Eye (tissue), 1 donor: ENCODE data around the gene GAST.
A peak's percentile ranks its signal among the peaks of the same experiment; 100 is the strongest.
"Not testable (repeated sequence)": the region's sequence is repeated elsewhere in the genome, so short reads cannot be mapped to it uniquely, and the experiment has no call there.

Experiments used
- DNase-seq: peaks from one replicate; pipeline ENCODE4 v3.0.0-alpha.2; 2015

The GAST gene, protein sequence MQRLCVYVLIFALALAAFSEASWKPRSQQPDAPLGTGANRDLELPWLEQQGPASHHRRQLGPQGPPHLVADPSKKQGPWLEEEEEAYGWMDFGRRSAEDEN

DNA sequence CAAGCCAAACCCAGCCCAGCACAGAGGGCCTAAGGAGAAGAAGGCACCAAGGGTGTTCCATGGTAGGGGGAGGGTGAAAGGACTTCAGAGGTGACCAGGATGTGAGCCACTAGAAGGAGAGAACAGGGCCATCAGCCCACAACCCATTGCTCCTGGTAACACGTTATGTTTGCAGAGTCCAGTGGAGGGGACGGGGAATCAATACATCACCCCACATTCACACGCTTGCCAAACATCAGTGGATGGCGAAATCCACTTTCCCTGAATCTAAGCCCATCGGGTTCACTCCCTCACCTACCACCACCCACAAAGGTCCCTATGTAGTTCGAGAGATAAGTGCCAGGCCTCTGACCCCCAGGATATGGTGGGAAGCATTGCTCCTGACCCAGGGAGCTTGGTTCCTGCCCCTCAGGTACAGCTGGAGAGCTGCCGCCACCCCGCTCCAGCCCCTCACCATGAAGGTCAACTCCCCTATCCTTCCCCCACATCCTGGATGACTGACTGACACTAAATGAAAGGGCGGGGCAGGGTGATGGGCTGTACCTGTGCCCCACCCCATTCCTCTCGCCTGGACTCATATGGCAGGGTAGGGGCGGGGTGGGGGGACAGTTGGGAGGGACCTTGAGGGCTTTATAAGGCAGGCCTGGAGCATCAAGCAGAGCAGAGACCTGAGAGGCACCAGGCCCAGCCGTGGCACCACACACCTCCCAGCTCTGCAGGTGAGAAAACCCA lies at the start of gene GAST:
GAST (plus strand) TSS at position 663 of the 732 bp plus-strand sequence. CDS start 3,106 bp downstream, outside the sequence.
- DNase-seq = no peak

DNA sequence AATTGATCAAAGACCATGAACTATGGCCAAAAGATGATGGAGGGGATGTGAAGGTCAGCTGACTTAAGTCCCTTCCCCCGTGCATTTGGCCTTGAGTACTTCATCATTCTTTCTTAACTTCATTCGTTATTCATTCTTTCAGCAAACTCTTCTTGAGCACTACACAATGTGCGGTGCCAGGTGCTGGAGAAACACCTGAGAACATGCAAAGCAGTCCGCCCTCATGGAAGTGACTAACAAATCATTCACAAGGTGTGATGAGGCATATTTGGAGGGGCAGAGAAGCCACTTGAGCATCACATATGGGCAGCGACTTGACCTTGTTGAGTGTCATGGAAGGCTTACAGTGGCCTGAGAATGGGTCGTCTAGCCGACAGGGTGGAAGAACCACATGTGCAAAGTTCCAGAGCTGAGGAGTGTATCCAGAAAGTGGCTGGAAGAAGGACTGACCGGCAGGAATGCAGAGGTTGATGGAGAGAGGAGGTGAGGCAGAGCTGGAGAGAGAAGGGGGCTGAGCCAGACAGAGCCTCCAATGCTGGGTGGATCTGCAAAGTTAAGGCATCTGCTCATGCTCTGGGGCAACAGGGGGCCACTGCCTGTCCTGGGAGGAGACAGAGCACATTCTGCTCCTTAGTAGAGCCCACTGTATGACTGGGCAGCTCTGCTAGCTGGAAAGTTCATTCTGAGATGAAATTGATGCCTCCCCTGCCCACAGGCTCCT lies 48.5 kb upstream of the GAST start:
- DNase-seq = no peak

DNA sequence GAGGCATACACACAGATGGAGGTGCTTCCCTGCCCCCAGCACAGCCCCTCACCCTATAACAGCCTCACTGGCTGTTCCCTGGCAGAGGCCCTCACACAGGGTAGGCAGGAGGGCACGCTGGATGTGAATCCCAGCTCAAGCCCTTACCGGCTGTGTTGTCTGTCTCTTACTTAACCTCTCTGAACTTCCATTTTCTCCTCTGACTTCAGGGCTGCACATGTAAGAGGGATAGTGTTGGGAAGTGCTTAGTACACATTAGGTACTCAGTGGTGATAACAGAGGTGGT lies 48.0 kb upstream of the GAST start:
- DNase-seq = no peak

DNA sequence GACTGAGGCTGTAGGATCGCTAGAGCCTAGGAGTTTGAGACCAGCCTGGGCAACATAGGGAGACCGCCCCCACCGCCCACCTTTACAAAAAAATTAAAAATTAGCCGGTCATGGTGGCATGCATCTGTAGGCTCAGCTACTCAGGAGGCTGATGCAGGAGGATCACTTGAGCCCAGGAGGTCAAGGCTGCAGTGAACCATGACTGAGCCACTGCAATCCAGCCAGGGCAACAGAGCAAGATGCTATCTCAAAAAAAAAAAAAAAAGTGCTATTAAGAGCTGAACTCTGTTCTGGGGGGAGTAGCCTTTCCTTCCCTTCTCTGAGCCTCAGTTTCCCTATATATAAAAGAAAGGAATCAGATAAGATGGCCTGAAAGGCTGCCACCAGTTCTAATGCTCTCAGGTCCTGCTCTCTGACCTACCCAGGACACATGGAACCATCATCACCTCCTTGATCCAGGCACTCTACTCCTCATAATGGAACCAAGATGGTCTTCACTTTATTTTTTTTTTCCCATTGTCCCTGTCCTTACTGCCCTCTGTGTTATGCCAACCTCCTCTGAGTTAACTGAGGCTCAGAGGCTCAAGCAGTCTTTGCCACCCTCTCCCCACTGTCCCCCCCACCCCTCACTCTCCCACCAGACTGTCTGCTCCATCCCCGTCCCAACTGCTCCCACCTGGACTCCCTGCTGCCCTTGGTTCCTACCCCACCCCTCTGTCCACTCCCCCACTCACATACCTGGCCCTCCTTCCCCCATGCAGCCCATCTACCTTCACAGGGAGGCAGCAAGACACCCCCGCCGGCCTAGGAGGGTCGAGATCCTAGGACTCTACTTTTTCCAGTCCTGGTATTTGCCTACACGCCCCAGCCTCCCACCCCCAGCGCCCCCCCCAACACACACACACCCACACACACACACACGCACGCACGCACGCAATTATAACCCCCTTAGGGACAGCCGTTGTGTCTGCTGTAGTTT lies 47.3 kb upstream of the GAST start:
- DNase-seq = no peak

DNA sequence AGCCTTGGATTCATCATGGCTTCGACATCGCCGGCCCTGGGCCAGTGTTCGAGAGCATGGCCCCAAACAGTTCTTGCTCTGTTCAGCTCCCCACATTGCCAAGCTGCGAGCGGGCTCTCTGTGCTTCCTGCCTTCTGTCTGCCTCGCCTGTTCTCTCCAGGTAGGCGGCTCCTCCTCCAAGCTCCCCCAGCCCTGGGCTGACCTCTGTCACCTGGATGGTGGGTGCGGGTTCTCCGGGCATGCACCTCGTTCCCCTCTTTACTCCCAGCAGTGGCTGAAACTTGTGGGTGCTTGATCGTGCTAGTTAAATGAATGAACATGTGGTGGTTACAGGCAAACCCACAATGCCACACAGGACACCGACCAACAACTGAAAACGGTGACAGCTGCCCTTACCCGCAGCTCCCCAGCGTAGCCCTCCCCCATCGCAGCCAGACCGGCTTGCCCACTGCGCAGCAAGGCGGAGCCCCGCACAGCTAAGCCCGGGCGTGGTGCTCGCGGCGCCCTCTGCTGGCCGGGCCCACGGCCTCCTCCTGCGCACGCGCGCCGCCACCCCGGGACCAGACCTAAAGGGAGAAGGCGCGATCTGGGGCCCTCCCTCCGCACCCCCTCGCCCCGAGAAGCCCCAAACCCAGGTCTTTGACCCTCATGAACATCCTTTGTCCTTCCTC lies 46.4 kb upstream of the GAST start:
- DNase-seq = peak; percentile 95

DNA sequence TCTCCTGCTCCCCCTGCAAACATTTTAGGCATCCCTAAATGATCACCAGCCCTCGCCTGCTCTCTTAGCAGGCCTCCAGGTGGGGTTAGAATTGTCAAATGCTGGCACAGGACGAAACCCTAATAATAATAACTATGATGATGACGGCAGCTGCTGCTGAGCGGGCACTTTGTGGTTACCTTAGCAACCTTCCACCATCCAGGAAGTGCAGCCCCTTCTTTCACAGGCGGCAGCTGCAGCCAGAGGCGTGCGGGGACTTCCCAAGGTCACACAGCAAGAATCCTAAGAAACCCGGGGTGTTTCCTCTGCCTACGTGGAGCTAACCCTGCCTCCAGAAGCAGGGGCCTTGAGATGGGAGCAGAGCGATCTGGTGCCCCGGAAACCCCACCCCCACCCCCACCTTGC lies 45.9 kb upstream of the GAST start:
- peak; percentile 81 for DNase-seq

DNA sequence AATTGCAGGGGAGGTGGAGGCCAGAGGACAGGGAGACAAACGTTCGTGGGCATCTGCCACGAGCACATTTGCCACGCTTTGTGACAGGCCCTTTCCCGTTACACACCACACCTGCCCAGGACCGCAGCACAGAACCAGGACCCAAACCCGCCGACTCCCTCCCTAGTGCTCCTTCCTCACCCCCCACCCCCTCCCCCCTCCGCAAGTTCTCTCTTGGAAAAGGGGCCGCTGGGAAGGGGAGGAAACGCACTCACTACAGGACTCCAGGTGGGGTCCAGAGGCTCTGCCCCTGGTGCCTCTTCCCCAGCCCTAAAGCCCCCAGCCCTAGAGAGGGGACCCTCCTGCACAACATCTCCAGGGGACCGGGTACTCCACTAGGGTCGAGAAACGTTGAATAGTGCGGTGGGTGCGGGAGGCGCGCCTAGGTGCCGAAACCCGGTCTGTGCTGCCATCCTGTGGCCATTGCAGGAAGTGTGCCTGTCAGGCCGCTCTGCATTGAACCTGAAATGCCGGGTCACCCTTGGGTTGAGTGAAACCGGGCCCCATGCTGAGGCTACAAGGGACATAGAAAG lies 45.3 kb upstream of the GAST start:
- peak; percentile 96 for DNase-seq

DNA sequence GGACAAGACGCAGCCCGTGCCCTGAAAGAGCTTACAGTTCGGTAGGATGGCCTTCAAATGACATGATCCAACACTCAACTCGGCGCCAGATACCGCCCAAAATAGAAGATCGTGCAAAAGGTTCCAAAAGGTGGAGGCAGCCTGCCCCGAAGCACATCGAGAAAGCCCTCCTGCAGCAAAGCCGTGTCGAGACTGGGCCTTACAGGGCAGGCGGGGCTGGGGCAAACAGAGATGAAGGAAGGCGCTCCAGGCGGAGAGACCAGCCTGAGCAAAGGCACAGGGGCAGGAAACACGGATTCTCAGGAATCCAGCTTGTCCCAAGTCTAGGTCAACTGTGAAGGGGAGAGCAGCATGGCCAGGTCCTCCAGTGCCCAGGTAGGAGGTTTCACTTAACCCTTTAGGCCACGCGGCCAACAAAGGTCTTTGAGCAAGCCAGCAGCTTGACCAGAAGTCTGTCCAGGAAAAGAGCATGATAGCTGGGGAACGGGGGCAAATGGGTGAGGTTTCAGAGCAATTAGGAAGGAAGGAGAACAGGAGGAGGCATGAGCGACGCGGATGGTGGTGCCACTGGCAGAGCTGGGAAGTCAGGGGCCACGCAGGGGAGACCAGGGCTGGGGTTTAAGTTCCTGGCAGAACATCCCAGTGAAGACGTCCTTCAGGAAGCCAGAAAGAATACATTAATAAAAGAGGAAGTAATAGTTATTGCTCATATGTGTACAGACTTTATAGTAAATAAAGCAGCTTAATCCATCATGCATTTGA lies 44.7 kb upstream of the GAST start:
- DNase-seq = no peak

DNA sequence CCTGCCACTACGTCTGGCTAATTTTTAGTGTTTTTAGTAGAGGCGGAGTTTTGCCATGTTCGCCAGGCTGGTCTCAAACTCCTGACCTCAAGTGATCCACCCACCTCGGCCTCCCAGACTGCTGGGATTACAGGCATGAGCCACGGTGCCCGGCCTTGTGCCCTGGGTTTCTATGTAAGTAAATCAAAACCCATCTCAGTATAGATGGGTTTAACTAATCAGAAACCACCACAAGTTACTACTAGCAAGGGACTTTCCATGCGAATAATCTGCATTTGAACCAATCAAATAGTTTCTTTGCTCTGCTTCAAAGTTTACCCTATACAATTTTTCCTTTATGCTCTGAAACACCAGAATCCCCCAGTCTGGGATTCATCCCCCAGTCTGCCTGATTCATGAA lies 40.0 kb upstream of the GAST start:
- no peak for DNase-seq

DNA sequence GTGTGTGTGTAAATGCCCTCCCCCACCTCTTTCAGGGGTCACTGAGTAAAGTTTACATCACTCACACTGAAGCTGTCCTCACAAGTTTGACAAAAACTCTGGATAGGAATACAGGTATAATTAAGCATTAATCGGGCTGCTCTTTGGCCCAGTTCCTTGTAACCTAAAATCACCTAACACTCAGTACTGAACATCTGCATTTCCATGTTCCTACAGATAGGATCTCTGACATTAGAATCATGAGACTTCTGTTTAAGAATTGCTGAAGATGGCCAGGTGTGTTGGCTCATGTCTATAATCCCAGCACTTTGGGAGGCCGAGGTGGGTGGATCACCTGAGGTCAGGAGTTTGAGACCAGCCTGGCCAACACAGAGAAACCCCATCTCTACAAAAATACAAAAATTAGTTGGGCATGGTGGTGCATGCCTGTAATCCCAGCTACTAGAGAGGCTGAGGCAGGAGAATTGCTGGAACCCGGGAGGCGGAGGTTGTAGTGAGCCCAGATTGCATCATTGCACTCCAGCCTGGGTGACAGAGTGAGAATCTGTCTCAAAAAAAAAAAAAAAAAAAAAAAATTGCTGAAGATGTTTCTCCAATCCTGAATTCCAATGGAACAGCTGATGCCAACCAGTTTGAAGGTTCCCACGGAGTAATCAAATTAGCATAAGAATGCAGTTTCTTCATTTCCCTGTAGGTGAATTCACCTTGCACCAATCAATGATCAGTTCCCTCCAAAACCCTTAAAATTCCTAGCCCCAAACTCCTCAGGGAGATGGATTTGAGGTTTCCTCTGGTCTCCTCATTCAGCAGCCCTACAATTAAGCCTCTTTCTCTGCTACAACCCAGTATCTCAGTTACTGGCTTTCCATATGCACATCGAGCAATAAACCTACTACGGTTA lies 36.7 kb upstream of the GAST start:
- not testable (repeated sequence) for DNase-seq

DNA sequence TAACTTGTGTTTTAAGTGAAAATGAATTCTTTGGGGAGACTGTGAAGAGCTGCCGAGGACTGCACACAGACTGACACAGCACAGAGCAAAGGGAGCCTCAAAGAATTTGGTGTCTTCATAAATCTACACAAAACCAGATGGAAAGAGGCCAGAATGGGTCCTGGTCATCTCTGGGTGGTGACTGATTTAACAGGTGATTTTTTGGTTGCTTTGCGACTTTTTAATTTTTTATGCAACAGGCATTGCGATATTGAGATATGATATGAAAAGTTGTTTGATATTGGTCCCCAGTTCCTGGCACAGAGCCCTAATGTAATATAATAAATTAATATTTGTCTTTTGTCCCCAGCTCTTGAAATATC lies 36.1 kb upstream of the GAST start:
- no peak for DNase-seq

DNA sequence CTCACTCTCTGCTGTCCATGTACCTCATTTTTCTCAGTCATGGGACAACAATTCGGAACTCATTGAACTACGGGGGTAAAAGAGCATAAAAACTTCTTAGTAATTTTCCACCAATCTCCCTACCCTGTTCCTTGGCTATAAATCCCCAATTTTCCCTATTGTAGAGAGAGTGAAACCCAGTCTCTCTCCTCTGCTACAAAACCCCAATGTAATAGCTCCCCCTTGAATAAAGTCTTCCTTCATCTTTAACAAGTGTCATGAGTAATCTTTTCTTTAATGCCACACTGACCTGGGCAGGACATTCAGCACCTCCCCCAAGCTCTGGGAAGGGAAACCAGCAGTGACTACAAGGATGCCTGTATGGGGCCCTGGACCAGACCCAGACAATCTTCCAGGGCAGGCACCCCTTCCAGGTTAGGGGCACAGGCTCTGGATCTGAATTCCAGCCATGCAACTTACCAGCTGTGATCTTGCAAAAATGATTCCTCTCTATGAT lies 33.7 kb upstream of the GAST start:
- no peak for DNase-seq

DNA sequence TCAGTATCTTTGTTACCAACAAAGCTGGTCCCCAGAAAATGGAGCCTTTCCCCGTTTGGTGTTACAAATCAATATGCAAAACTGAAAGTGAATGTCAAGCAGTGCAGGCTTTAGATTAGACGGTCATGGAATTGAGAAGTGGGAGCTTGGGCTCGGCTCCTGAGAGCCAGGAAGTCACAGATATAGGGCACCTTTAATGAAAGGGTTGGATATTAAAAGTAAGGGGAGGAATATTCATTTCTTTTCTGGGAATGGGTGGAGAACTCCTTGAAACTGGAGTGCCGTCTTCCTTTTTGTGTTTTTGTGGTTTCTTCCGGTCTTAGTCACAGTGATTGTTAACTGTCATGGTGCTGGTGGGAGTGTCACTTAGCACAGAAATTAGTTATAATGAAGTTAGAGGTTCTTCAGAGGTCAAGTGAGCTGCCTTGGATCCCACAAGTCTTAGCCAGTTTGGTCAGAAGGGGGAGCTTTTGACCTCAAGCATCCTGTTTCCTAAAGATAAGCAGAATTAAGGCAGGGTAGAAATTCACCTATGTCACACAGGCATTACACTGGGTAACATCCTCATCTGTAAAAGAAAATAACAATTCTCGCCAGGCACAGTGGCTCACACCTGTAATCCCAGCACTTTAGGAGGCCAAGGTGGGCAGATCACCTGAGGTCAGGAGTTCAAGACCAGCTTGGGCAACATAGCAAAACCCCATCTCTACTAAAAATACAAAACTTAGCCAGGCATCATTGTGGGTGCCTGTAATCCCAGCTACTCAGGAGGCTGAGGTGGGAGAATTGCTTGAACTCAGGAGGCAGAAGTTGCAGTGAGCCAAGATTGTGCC lies 33.0 kb upstream of the GAST start:
- no peak for DNase-seq

DNA sequence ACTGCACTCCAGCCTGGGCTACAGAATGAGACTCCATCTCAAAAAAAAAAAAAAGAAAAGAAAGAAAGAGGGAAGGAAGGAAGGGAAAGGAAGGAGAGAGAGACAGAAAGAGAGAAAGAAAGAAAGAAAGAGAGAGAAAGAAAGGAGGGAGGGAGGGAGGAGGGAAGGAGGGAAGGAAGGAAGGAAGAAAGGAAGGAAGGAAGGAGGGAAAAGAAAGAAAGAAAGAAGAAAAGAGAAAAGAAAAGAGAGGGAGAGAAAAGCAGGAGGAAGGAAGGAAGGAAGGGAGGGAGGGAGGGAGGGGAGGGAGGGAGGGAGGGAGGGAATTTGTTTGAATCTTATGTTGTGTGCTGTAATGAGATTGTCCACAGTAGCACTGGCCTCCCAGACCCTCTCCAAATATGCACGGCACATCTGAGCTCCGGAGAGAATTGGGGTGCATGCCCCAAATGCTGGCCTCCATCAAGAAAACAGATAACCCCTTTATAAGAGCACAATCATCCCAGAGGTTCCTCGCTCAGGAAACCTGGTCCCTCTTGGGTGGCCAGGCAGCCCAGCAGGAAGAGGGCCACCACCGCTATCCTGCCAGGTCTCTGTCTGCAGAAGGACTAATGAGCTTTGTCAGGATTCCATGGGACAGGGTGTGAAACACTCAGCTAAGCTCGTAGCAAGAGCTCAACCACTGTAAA lies 32.2 kb upstream of the GAST start:
- no peak for DNase-seq

DNA sequence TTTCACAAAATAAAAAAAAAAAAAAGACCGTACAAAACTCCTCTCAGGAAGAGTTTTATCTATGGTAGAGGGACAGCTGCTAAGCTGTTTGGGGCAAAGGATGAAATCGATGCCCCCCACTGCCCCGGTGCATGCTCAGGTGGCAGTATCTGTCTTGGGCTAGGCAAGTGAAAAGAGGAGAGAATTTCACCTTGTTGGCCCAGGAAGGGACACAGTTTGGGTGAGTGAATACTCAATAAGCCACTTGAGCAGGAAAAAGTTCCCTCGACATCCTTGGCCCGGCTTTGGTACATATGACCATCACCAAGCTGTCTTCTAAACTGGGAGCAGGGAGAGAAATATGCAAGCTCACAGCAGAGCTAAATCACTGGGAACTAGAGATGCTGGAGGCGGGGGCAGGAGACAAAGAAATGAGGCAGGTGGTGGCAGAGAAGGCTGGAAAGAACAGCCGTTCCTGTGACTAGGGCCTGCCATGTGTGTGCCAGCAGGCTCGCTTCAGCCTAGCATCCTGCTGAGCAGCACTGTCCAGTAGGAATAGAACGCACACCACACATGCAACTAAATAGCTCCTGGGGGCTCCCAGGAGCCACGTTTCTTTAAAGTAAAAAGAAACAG lies 31.6 kb upstream of the GAST start:
- peak; percentile 61 for DNase-seq

DNA sequence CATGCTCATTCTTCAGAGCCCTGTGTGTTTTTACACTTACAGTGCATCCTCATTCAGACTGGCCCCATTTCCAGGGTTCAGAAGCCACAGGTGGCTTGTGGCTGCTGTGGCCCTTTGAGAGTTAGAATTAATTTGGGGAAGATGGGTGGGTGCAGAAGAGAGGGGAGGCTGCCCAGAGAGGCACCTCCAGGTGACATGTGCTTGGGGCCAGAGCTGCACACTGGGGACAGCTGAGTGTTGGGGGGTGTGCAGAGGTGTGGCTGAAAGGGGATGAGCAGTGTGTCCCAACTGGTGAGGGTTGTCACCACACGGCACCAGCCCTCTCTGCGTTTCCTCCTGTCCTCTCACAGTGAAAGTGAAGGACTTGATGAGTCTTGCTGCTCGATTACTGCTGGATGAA lies 30.4 kb upstream of the GAST start:
- DNase-seq = no peak

DNA sequence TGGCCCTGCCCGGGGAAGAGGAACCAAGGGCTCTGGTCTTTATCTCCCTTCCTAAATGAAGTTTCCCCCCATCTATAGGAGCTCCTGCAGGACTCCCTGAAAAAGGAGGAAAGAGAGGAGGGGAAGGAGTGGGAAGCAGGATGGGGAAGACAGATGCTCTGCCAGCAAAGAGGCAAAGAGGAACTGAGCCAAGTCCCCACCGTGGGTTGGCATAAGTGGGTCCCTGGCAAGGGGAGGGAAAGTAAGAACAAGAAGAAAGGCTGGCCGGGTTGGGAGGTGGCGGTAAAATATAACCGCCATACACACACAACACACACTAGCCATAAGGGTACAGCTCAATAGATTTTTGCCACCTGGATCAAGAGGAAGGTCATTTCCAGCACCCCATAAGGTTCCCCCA lies 29.5 kb upstream of the GAST start:
- DNase-seq = no peak

DNA sequence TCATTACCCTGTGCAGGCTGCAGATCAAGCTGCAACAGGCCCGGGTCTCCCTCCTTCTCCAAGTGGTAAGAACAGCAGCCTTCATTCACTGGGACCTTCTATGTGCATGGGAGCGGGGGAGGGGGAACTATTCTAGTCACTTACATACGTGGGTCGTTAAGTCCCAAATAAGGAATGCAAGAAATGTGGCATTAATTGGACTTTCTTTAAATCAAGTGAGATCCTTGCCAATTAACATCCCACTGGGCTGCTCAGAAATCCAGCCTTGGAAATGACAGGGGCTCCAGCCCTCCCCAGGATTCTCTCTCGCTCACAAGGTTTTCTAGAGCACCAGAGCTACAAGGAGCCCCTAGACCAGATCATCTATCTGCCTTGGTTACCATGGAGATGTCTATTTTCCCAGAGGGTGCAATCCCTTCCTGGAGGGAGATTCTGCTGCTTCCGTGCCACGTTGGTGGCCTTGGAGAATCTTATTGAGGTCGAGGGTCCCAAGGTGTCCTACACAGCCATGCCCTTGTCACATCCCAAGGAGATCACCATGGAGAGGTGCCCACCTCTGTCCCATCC lies 28.6 kb upstream of the GAST start:
- DNase-seq = peak; percentile 80
